GM18868 (cell line): ENCODE results near the gene SHISA5.

Experiments used
- ATAC-seq: cut with Tn5 transposase; IDR thresholded peaks from one replicate; pipeline ENCODE4 v1.9.1; 2021; ENCODE audit warnings: mild to moderate bottlenecking, moderate library complexity; ENCODE audit not compliant: unreplicated experiment

SHISA5 gene

GRCh38 chr3:48419149-48419548 lies 84.8 kb downstream of the SHISA5 start:
- ATAC-seq: no peak

GRCh38 chr3:48418651-48419050 lies 85.3 kb downstream of the SHISA5 start:
- ATAC-seq: no peak

GRCh38 chr3:48418140-48418539 lies 85.8 kb downstream of the SHISA5 start:
- ATAC-seq: no peak
